NT2/D1 (cell line): Measurements from ENCODE around the gene COL26A1.

Source experiments
- YY1 ChIP-seq: IDR thresholded peaks from 2 replicates; pipeline ENCODE4 v1.6.1; 2011; ENCODE audit not compliant: insufficient read length, insufficient read depth
- ZNF274 ChIP-seq: IDR thresholded peaks from 2 replicates; pipeline ENCODE4 v1.6.1; 2011; ENCODE audit warnings: mild to moderate bottlenecking, low read depth, low read length

GRCh38 chr7:101363734-101364374 is 1.2 kb downstream of the COL26A1 start:
- no peak for TF ChIP-seq YY1
- no peak for TF ChIP-seq ZNF274
